ENCODE data around the gene TUBB4B. TPM values are rescaled to one million over a fixed set of nuclear protein-coding genes. Genes with fewer than 3 reads are reported as not detected.

TUBB4B gene
- polyA plus RNA-seq, 2 of the 4 experiments (the other 2 are of a cell fraction): 256 to 671 TPM

DNA sequence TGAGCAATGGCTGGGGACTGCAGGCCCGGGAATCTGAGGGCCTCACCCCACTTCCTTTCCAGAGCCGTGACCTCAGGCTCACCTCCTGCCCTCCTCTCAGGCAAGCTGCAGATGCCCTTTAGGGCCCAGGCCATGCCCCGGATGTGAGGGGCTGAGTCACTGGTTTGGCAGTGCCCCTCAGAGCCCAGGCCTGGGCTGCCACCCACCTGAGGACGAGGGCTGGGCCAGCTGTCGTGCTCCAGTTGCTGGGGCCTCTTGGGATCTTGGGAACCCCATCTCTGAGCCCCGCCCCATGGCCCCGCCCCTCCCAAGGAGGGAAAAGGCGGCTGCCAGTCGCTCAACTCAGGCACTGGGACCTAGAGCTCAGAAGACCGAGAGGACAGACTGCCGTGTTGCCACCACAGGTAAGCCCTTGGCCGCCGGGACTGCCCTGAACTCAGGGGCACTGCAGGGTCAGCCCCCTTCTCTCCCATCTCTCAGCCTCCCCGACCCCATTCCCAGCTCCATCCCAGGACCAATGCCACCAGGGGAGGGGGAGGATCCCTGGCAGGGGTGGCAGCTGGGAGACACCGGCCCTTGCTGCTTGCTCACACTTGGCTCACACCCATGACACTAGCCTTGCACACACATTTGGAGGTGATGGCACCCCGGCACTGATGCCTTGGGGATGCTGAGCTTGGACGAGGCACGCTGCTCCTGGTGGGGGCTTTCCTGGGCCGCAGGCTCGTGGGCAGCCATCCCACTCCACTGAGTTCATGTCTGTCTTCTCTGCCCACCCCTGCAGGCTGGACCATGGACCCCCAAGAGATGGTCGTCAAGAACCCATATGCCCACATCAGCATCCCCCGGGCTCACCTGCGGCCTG lies 16.0 kb upstream of the TUBB4B start, which contains the start of gene CYSRT1 (continued):
- no peak for TF ChIP-seq ATOH8 (CRISPR knock-in tag; IDR thresholded peaks at IDR 0.05; ENCODE audit: low read depth)
- no peak for TF ChIP-seq FOSL2 (IDR thresholded peaks at IDR 0.05)
- TF ChIP-seq FOSL2 (CRISPR knock-in tag; IDR thresholded peaks at IDR 0.05): no peak
- TF ChIP-seq HDAC2 (IDR thresholded peaks at IDR 0.05): no peak

- ChIA-PET CTCF (interaction anchor here (1.0 to 10.1 kb wide), 24 partner anchors 9 to 299 kb away, joined by 3 to 113 read pairs (median 8); partner anchors contain the start of genes ANAPC2, LRRC26, MAN1B1 and NDOR1), POLR2A (interaction anchor here (0.6 to 3.5 kb wide), 4 partner anchors 15 to 65 kb away, joined by 3 to 27 read pairs (median 18); partner anchors contain the start of genes ANAPC2, SSNA1, TPRN and TUBB4B)
- Histone ChIP-seq H3K27ac (peak overlapping the region; percentile 63 to 89; a peak in 5 of 6 replicates), H3K4me2 (no peak overlapping the region), H3K9me3 (no peaks in the 10 kb centered on the region), H3K4me1 (peaks cover 69% of the 10 kb centered on the region), H3K4me3 (no peak overlapping the region)
- FAIRE-seq: no peak
- no peak for ATAC-seq
- WGBS (ENCODE audit: missing lambda C conversion rate): 100% methylated on average over 6 of the region's 21 CpGs
- TF ChIP-seq PBX3 (IDR thresholded peaks at IDR 0.05) (no peak), NR3C1 (IDR thresholded peaks at IDR 0.05) (no peak)
- no peak for DNase-seq (ENCODE audit: low read depth in 1 of 2, low spot score in 1 of 2)
These were observed 15.3 kb upstream of the TUBB4B start for GRCh38 chr9:137225699-137226331.

GRCh38 chr9:137226338-137227053 lies 14.6 kb upstream of the TUBB4B start:
- Histone ChIP-seq H3K27ac (peak overlapping the region; percentile 63 to 89), H3K4me3 (no peak overlapping the region), H3K9me3 (no peaks in the 10 kb centered on the region), H3K4me1 (peaks cover 68% of the 10 kb centered on the region), H3K4me2 (peak overlapping the region; percentile 77)
- CTCF ChIA-PET: interaction anchor here (0.6 to 10.1 kb wide), 37 partner anchors 10 to 440 kb away, joined by 3 to 113 read pairs (median 6); partner anchors contain the start of genes ANAPC2, LRRC26, MAN1B1 and NDOR1
- POLR2A ChIA-PET: interaction anchor here (0.6 to 3.5 kb wide), 4 partner anchors 14 to 66 kb away, joined by 3 to 27 read pairs (median 6); partner anchors contain the start of genes ANAPC2, SSNA1 and TUBB4B
- WGBS (ENCODE audit: missing lambda C conversion rate): 69% methylated on average over 14 of the region's 18 CpGs
- no peak for TF ChIP-seq RNF2 (IDR thresholded peaks at IDR 0.05; ENCODE audit: borderline replicate concordance, low read depth)
- TF ChIP-seq POLR2A (IDR thresholded peaks at IDR 0.05; ENCODE audit: low read length): 0 out of 2 replicates have a peak, but pooled peaks have one; percentile 9
- no peak for TF ChIP-seq ZC3H11A (IDR thresholded peaks at IDR 0.05)
- TF ChIP-seq MAZ (IDR thresholded peaks at IDR 0.05; ENCODE audit: borderline replicate concordance, low read depth, low read length): no peak
- TF ChIP-seq HOXB13 (CRISPR knock-in tag; IDR thresholded peaks at IDR 0.05; ENCODE audit: low read depth): no peak
- TF ChIP-seq, protein P1, sequence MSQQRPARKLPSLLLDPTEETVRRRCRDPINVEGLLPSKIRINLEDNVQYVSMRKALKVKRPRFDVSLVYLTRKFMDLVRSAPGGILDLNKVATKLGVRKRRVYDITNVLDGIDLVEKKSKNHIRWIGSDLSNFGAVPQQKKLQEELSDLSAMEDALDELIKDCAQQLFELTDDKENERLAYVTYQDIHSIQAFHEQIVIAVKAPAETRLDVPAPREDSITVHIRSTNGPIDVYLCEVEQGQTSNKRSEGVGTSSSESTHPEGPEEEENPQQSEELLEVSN (IDR thresholded peaks at IDR 0.05; ENCODE audit: borderline replicate concordance, low read depth): no peak
- no peak for TF ChIP-seq CHD4 (IDR thresholded peaks at IDR 0.05; ENCODE audit: borderline replicate concordance)
- no peak for TF ChIP-seq KDM5A (IDR thresholded peaks at IDR 0.05)
- TF ChIP-seq, protein P2, sequence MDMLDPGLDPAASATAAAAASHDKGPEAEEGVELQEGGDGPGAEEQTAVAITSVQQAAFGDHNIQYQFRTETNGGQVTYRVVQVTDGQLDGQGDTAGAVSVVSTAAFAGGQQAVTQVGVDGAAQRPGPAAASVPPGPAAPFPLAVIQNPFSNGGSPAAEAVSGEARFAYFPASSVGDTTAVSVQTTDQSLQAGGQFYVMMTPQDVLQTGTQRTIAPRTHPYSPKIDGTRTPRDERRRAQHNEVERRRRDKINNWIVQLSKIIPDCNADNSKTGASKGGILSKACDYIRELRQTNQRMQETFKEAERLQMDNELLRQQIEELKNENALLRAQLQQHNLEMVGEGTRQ (IDR thresholded peaks at IDR 0.05): no peak
- TF ChIP-seq ESRRA (IDR thresholded peaks at IDR 0.05; ENCODE audit: borderline replicate concordance, low read length): no peak
- no peak for TF ChIP-seq FOSL2 (IDR thresholded peaks at IDR 0.05)
- TF ChIP-seq FOSL2 (CRISPR knock-in tag; IDR thresholded peaks at IDR 0.05): peak; percentile 16; the same call in 1 of the 2 replicates
- peak; percentile 55 for TF ChIP-seq ZFP36 (IDR thresholded peaks at IDR 0.05; ENCODE audit: borderline replicate concordance, partially characterized antibody)
- no peak for TF ChIP-seq SMC3 (IDR thresholded peaks at IDR 0.05)
- DNase-seq (ENCODE audit: low read depth in 1 of 2, low spot score in 1 of 2) (peak in 1 of 2 experiments; percentile 52), ATAC-seq (peak; percentile 2 to 11; a peak in 4 of 6 replicates), FAIRE-seq (no peak)

Measured in A549 (cell line).